Body of pancreas (tissue), 4 donors: ENCODE data around the gene FBXW8.

Source experiments
- CTCF ChIP-seq, 7 experiments: fragments of 450-650 bp in 4 of 7; fragments of 200-600 bp in 3 of 7; sonication (generic) in 3 of 7; IDR thresholded peaks; one replicate each; pipeline ENCODE4 v1.5.1; 2016 to 2019; ENCODE audit warnings: antibody characterized with exemption in 7 of 7
- POLR2A ChIP-seq, 3 donors: fragments of 450-650 bp; IDR thresholded peaks; one replicate each; pipeline ENCODE4 v1.6.1; 2016; ENCODE audit warnings: antibody characterized with exemption in 3 of 3, mild to moderate bottlenecking in 2 of 3

- TF ChIP-seq CTCF (IDR thresholded peaks at IDR 0.05) (no peak), POLR2A (IDR thresholded peaks at IDR 0.05) (no peak)
Observed at GRCh38 chr12:116870306-116870705, 40.4 kb upstream of the FBXW8 start.
